HG03442 (cell line): ENCODE data around the gene ASB7.
"Not testable (repeated sequence)": the region's sequence is repeated elsewhere in the genome, so short reads cannot be mapped to it uniquely, and the experiment has no call there.

ENCODE experiments used
- ATAC-seq: cut with Tn5 transposase; IDR thresholded peaks from one replicate; pipeline ENCODE4 v1.9.1; 2021; ENCODE audit warnings: mild to moderate bottlenecking, moderate library complexity; ENCODE audit not compliant: unreplicated experiment

The ASB7 gene

GRCh38 chr15:100602064-100602822, at the start of gene ASB7, which contains the start of gene LINS1:
TSS of gene ASB7 (plus strand) at chr15:100602589. CDS start at chr15:100612217, 9,628 bp downstream.
TSS of gene LINS1 (minus strand) at chr15:100602184. CDS start at chr15:100580842, 21,342 bp downstream.
- peak; percentile 87 for ATAC-seq

GRCh38 chr15:100553468-100553867, 48.9 kb upstream of the ASB7 start:
- no peak for ATAC-seq

- ATAC-seq: no peak
Observed at GRCh38 chr15:100558771-100559254, 43.6 kb upstream of the ASB7 start.

GRCh38 chr15:100559330-100559729, 43.1 kb upstream of the ASB7 start:
- ATAC-seq: no peak

- no peak for ATAC-seq
Observed at GRCh38 chr15:100560323-100560722, 42.1 kb upstream of the ASB7 start.

GRCh38 chr15:100565591-100565990, 36.8 kb upstream of the ASB7 start:
- ATAC-seq: no peak

GRCh38 chr15:100566850-100567628, 35.4 kb upstream of the ASB7 start:
- no peak for ATAC-seq

GRCh38 chr15:100569391-100569790, 33.0 kb upstream of the ASB7 start:
- no peak for ATAC-seq

- ATAC-seq: peak; percentile 13
Observed at GRCh38 chr15:100570275-100570674, 32.1 kb upstream of the ASB7 start.

GRCh38 chr15:100570735-100571313, 31.6 kb upstream of the ASB7 start:
- ATAC-seq: peak; percentile 74

GRCh38 chr15:100571592-100572167, 30.7 kb upstream of the ASB7 start:
- ATAC-seq: no peak

GRCh38 chr15:100572362-100572983, 29.9 kb upstream of the ASB7 start:
- ATAC-seq: no peak

GRCh38 chr15:100573526-100573925, 28.9 kb upstream of the ASB7 start:
- ATAC-seq: no peak

GRCh38 chr15:100580414-100580813, 22.0 kb upstream of the ASB7 start:
- ATAC-seq: no peak

GRCh38 chr15:100588638-100589242, 13.6 kb upstream of the ASB7 start:
- no peak for ATAC-seq

- not testable (repeated sequence) for ATAC-seq
Observed at GRCh38 chr15:100591163-100591562, 11.2 kb upstream of the ASB7 start.

GRCh38 chr15:100591835-100592234, 10.6 kb upstream of the ASB7 start:
- ATAC-seq: no peak

GRCh38 chr15:100592898-100593297, 9.5 kb upstream of the ASB7 start:
- no peak for ATAC-seq

- ATAC-seq: no peak
Observed at GRCh38 chr15:100593431-100593830, 9.0 kb upstream of the ASB7 start.

- ATAC-seq: no peak
Observed at GRCh38 chr15:100595964-100596363, 6.4 kb upstream of the ASB7 start.
